ENCODE data around the gene NNT. TPM values are rescaled to one million over a fixed set of nuclear protein-coding genes. Genes with fewer than 3 reads are reported as not detected.

The NNT gene
- total and polyA plus RNA-seq, 4 donors = 13.9 to 69.4 (median 37.0) TPM

DNA sequence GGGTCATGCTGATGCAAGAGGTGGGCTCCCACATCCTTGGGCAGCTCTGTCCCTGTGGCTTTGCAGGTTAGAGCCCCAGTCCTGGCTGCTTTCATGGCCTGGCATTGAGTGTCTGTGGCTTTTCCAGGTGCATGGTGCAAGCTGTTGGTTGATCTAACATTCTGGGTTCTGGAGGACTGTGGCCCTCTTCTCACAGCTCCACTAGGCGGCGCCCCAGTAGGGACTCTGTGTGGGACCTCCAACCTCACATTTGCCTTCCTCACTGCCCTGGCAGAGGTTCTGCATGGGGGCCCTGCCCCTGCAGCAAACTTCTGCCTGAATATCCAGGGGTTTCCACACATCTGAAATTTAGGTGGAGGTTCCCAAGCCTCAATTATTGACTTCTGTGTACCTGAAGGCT lies 150.1 kb downstream of the NNT start:
- intact Hi-C loops (cut with DNase I) = no loop called here
- no peak for ATAC-seq (ENCODE audit: low FRiP score)
- no peak for DNase-seq
- H3K27me3 ChIP-seq (ENCODE audit: control insufficient read depth in 1 of 2, insufficient read depth in 2 of 2, low read length in 1 of 2) = no peaks in the 10 kb centered on the region
- H3K4me1 ChIP-seq (ENCODE audit: control insufficient read depth in 1 of 2, insufficient read depth in 2 of 2, low read length in 2 of 2) = no peaks in the 10 kb centered on the region
- no peak overlapping the region for H3K27ac ChIP-seq (ENCODE audit: low read depth in 1 of 2, low read length in 2 of 2)
- H3K9me3 ChIP-seq (ENCODE audit: control insufficient read depth, low read length) = no peaks in the 10 kb centered on the region
- no peaks in the 10 kb centered on the region for H3K36me3 ChIP-seq (ENCODE audit: control insufficient read depth in 1 of 2, insufficient read depth in 2 of 2, low read length in 1 of 2)
- H3K4me3 ChIP-seq (ENCODE audit: low read length in 2 of 2) = no peak overlapping the region
- 87% methylated on average over 2 of the region's 2 CpGs for WGBS, 2 donors

Other genes starting within 250 kb of the NNT start
- gene CCL28, start 190.8 kb upstream of the NNT start, total RNA-seq = 1 to 10 TPM; 3.0 to 5.3 TPM
- 1 to 10 TPM; 1.5 to 1.6 TPM for gene CCL28, start 190.8 kb upstream of the NNT start, polyA plus RNA-seq
- 10 to 100 TPM in 1 of 2 donors, 1 to 10 TPM in 1; 9.4 to 11.1 TPM for gene TMEM267, start 119.3 kb upstream of the NNT start, total RNA-seq
- gene TMEM267, start 119.3 kb upstream of the NNT start, polyA plus RNA-seq = 1 to 10 TPM; 8.1 to 8.6 TPM
- 1 to 10 TPM; 2.0 to 2.3 TPM for gene C5orf34, start 88.0 kb upstream of the NNT start, total RNA-seq
- under 1 TPM; 0.64 to 0.88 TPM for gene C5orf34, start 88.0 kb upstream of the NNT start, polyA plus RNA-seq
- 10 to 100 TPM; 63.5 to 65.8 TPM for gene PAIP1, start 46.1 kb upstream of the NNT start, total RNA-seq
- gene PAIP1, start 46.1 kb upstream of the NNT start, polyA plus RNA-seq = 10 to 100 TPM; 58.6 to 62.8 TPM

Data from aorta (tissue), 5 donors.